ENCODE results near the gene ATIC. TPM values are rescaled to one million over a fixed set of nuclear protein-coding genes. Genes with fewer than 3 reads are reported as not detected.
"Not testable (repeated sequence)": the region's sequence is repeated elsewhere in the genome, so short reads cannot be mapped to it uniquely, and the experiment has no call there.

ATIC gene
- total RNA-seq, 2 experiments from 2014 or later, result 281 to 305 TPM

DNA sequence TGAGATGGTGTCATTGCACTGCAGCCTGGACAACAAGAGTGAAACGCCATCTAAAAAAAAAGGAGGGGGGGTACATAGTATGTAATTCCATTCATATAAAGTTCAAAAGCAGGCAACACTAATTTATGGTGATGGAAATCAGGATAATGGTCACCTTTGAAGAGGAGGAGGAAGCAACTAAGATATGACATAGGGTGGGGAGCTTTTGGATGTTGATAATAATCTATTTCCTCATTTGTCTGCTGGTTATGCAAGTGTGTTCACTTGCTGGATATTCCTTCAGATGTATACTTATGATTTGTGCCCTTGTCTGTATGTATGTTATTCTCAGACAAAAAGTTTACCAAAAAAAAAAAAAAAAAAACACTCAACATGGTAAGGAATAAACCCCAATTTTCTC lies 28.6 kb upstream of the ATIC start:
- intact Hi-C loops (cut with micrococcal nuclease), result no loop called here
- no peaks in the 10 kb centered on the region for H3K27me3 Mint-ChIP-seq (ENCODE audit: low read depth)
- DNase-seq, result no peak
- H3K4me1 Mint-ChIP-seq (ENCODE audit: low read depth), result no peaks in the 10 kb centered on the region
- no peaks in the 10 kb centered on the region for H3K9me3 Mint-ChIP-seq
- H3K4me3 Mint-ChIP-seq, result no peak overlapping the region
- CTCF ChIA-PET, result interaction anchor here (1.5 kb wide), 1 partner anchor 13 kb away, joined by 7 read pairs; no protein-coding TSS in a partner anchor
- no peak overlapping the region for H3K27ac Mint-ChIP-seq
- no peaks in the 10 kb centered on the region for H3K36me3 Mint-ChIP-seq (ENCODE audit: low read depth)

DNA sequence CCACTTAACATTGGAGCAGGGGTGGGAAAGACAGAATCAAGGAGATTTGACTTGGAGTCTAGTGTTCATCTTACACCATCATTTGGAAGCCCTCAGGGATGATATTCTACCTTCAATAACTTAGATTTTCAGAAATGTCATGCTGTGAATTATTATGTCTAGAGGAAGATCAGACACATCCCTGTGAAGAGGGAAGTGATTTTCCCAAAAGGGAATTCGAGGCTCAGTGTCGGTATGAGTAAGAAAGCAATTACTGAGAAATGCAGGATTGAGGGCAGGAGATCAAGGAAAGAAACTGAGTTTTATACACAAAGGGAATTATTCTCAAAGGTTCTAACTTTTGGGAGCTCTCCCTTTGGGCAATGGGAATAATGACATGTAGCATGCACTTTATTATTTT lies 25.6 kb upstream of the ATIC start:
- intact Hi-C loops (cut with micrococcal nuclease), result no loop called here
- Mint-ChIP-seq H3K27me3 (ENCODE audit: low read depth) (no peaks in the 10 kb centered on the region), H3K9me3 (no peaks in the 10 kb centered on the region), H3K36me3 (ENCODE audit: low read depth) (no peaks in the 10 kb centered on the region), H3K27ac (no peak overlapping the region), H3K4me1 (ENCODE audit: low read depth) (no peaks in the 10 kb centered on the region), H3K4me3 (no peak overlapping the region)
- no peak for DNase-seq
- CTCF ChIA-PET, result no interaction called here

- Mint-ChIP-seq H3K4me1 (ENCODE audit: low read depth) (no peaks in the 10 kb centered on the region), H3K36me3 (ENCODE audit: low read depth) (no peaks in the 10 kb centered on the region), H3K27me3 (ENCODE audit: low read depth) (no peaks in the 10 kb centered on the region), H3K4me3 (no peak overlapping the region), H3K27ac (no peak overlapping the region), H3K9me3 (no peaks in the 10 kb centered on the region)
- intact Hi-C loops (cut with micrococcal nuclease), result no loop called here
- no peak for DNase-seq
- CTCF ChIA-PET, result interaction anchor here (0.5 kb wide), 1 partner anchor 1571 kb away, joined by 3 read pairs; no protein-coding TSS in a partner anchor
Observed at GRCh38 chr2:215288112-215288815, 23.6 kb upstream of the ATIC start.

- DNase-seq, result no peak
- H3K36me3 Mint-ChIP-seq (ENCODE audit: low read depth), result no peaks in the 10 kb centered on the region
- CTCF ChIA-PET, result interaction anchor here (0.7 kb wide), 1 partner anchor 20 kb away, joined by 3 read pairs; no protein-coding TSS in a partner anchor
- no peaks in the 10 kb centered on the region for H3K27me3 Mint-ChIP-seq (ENCODE audit: low read depth)
- H3K27ac Mint-ChIP-seq, result no peak overlapping the region
- no peaks in the 10 kb centered on the region for H3K9me3 Mint-ChIP-seq
- H3K4me1 Mint-ChIP-seq (ENCODE audit: low read depth), result no peaks in the 10 kb centered on the region
- no peak overlapping the region for H3K4me3 Mint-ChIP-seq
- intact Hi-C loops (cut with micrococcal nuclease), result no loop called here
Observed at GRCh38 chr2:215290980-215291599, 20.8 kb upstream of the ATIC start.

GRCh38 chr2:215293879-215294278 lies 18.0 kb upstream of the ATIC start:
- Mint-ChIP-seq H3K27ac (no peak overlapping the region), H3K27me3 (ENCODE audit: low read depth) (no peaks in the 10 kb centered on the region), H3K4me3 (no peak overlapping the region), H3K36me3 (ENCODE audit: low read depth) (no peaks in the 10 kb centered on the region), H3K9me3 (peaks cover 1% of the 10 kb centered on the region), H3K4me1 (ENCODE audit: low read depth) (no peaks in the 10 kb centered on the region)
- DNase-seq, result no peak
- intact Hi-C loops (cut with micrococcal nuclease), result no loop called here
- CTCF ChIA-PET, result interaction anchor here (1.0 kb wide), 1 partner anchor 15 kb away, joined by 4 read pairs; no protein-coding TSS in a partner anchor

GRCh38 chr2:215299337-215299859 lies 12.5 kb upstream of the ATIC start:
- intact Hi-C loops (cut with micrococcal nuclease), result no loop called here
- no peaks in the 10 kb centered on the region for H3K4me1 Mint-ChIP-seq (ENCODE audit: low read depth)
- H3K9me3 Mint-ChIP-seq, result peaks cover 6% of the 10 kb centered on the region
- H3K27ac Mint-ChIP-seq, result no peak overlapping the region
- H3K36me3 Mint-ChIP-seq (ENCODE audit: low read depth), result no peaks in the 10 kb centered on the region
- H3K27me3 Mint-ChIP-seq (ENCODE audit: low read depth), result no peaks in the 10 kb centered on the region
- H3K4me3 Mint-ChIP-seq, result no peak overlapping the region
- no peak for DNase-seq
- CTCF ChIA-PET, result interaction anchor here (0.6 kb wide), 1 partner anchor 77 kb away, joined by 3 read pairs; no protein-coding TSS in a partner anchor

DNA sequence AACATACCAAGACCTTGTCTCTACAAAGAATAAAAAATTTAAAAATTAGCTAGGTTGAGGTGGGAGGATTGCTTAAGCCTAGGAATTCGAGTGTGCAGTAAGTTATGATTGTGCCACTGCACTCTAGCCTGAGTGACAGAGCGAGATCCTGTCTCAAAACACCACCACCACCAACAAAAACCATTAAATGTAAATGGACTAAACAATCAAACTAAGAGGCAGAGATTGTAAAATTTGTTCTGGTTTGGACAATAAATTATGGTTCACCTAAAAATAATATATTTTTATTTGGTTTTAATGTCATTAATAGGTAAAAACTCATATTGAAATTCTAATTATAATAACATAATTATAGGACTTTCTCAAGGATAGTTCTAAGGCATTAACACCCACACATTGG lies 9.9 kb upstream of the ATIC start:
- Mint-ChIP-seq H3K27ac (no peak overlapping the region), H3K36me3 (ENCODE audit: low read depth) (no peaks in the 10 kb centered on the region), H3K27me3 (ENCODE audit: low read depth) (no peaks in the 10 kb centered on the region), H3K9me3 (peaks cover 6% of the 10 kb centered on the region), H3K4me3 (no peak overlapping the region), H3K4me1 (ENCODE audit: low read depth) (no peaks in the 10 kb centered on the region)
- intact Hi-C loops (cut with micrococcal nuclease), result no loop called here
- CTCF ChIA-PET, result no interaction called here
- no peak for DNase-seq

DNA sequence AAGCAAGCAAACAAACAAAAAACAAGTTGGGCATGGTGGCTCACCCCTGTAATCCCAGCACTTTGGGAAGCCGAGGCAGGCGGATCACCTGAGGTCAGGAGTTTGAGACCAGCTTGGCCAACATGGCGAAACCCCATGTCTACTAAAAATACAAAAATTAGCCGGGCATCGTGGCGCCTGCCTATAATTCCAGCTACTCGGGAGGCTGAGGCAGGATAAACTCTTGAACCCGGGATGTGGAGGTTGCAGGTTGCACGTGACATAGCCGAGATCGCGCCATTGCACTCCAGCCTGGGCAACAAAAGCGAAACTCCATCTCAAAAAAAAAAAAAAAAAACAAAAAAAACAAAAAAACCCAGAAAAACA lies 617 bp upstream of the ATIC start:
- H3K36me3 Mint-ChIP-seq (ENCODE audit: low read depth), result peaks cover 34% of the 10 kb centered on the region
- H3K27me3 Mint-ChIP-seq (ENCODE audit: low read depth); H3K9me3 Mint-ChIP-seq: not testable (repeated sequence)
- intact Hi-C loops (cut with micrococcal nuclease), result loop anchor here (1.0 to 10.0 kb wide), 6 partner anchors 14 to 798 kb away; partner anchors contain the start of genes BARD1, MREG, PECR and TMEM169
- DNase-seq, result peak; percentile 38
- peak overlapping the region; percentile 81 for H3K27ac Mint-ChIP-seq
- CTCF ChIA-PET, result interaction anchor here (0.6 to 1.3 kb wide), 2 partner anchors 20 to 40 kb away, joined by 4 to 6 read pairs; no protein-coding TSS in a partner anchor
- peaks cover 33% of the 10 kb centered on the region for H3K4me1 Mint-ChIP-seq (ENCODE audit: low read depth)
- H3K4me3 Mint-ChIP-seq, result peak overlapping the region; percentile 77

- Mint-ChIP-seq H3K27me3 (ENCODE audit: low read depth) (no peaks in the 10 kb centered on the region), H3K4me1 (ENCODE audit: low read depth) (peaks cover 43% of the 10 kb centered on the region), H3K9me3 (no peaks in the 10 kb centered on the region), H3K36me3 (ENCODE audit: low read depth) (peaks cover 41% of the 10 kb centered on the region), H3K4me3 (peak overlapping the region; percentile 94), H3K27ac (peak overlapping the region; percentile 90)
- CTCF ChIA-PET, result no interaction called here
- DNase-seq, result no peak
- intact Hi-C loops (cut with micrococcal nuclease), result loop anchor here (2.0 to 10.0 kb wide), 3 partner anchors 122 to 772 kb away; partner anchors contain the start of genes MREG, PECR and TMEM169
Observed at GRCh38 chr2:215313255-215313613, 1.4 kb downstream of the ATIC start.

DNA sequence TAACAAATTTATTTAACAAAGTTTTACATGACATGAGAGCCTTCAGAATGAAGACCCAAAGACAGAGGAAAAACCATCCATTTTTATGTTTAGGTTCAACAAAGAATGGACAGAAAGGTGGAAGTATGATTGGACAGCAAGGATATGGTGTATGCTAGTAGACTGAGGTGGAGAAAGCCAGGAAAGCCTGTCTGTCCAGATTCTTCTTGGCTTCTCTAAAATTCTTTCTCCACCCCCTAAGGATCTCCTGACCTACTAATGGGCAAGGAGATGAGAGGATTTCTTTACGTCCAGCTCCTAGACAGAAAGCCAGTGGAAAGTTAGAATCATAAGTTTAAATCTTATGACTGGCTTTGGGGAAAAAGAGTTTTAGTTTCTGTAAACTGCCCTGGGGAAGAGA lies 3.0 kb downstream of the ATIC start:
- no peaks in the 10 kb centered on the region for H3K27me3 Mint-ChIP-seq (ENCODE audit: low read depth)
- H3K4me3 Mint-ChIP-seq, result no peak overlapping the region
- peaks cover 47% of the 10 kb centered on the region for H3K36me3 Mint-ChIP-seq (ENCODE audit: low read depth)
- no peak for DNase-seq
- peaks cover 45% of the 10 kb centered on the region for H3K4me1 Mint-ChIP-seq (ENCODE audit: low read depth)
- intact Hi-C loops (cut with micrococcal nuclease), result loop anchor here (5.0 to 10.0 kb wide), 2 partner anchors 697 to 770 kb away; partner anchors contain the start of genes MREG, PECR and TMEM169
- no peaks in the 10 kb centered on the region for H3K9me3 Mint-ChIP-seq
- CTCF ChIA-PET, result no interaction called here
- H3K27ac Mint-ChIP-seq, result peak overlapping the region; percentile 3

DNA sequence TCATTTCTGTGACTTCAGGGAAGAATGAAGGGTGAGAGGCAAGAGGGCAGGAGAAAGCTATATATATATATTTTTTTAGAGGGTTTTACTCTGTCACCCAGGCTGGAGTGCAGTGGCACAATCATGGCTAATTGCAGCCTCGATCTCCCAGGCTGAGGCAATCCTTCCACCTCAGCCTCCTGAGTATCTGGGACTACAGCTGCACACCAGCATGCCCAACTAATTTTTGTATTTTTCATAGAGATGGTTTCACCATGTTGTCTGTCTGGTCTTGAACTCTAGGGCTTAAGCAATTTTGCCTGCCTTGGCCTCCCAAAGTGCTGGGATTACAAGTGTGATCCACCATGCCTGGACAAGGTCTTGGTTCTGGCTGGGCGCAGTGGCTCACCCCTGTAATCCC lies 3.4 kb downstream of the ATIC start:
- intact Hi-C loops (cut with micrococcal nuclease), result loop anchor here (10.0 kb wide), 1 partner anchor 770 kb away; the partner anchor contains the start of genes PECR and TMEM169
- H3K36me3 Mint-ChIP-seq (ENCODE audit: low read depth), result peaks cover 50% of the 10 kb centered on the region
- peaks cover 46% of the 10 kb centered on the region for H3K4me1 Mint-ChIP-seq (ENCODE audit: low read depth)
- no peak for DNase-seq
- CTCF ChIA-PET, result no interaction called here
- no peaks in the 10 kb centered on the region for H3K27me3 Mint-ChIP-seq (ENCODE audit: low read depth)
- H3K4me3 Mint-ChIP-seq, result no peak overlapping the region
- H3K9me3 Mint-ChIP-seq, result no peaks in the 10 kb centered on the region
- H3K27ac Mint-ChIP-seq, result peak overlapping the region; percentile 3

DNA sequence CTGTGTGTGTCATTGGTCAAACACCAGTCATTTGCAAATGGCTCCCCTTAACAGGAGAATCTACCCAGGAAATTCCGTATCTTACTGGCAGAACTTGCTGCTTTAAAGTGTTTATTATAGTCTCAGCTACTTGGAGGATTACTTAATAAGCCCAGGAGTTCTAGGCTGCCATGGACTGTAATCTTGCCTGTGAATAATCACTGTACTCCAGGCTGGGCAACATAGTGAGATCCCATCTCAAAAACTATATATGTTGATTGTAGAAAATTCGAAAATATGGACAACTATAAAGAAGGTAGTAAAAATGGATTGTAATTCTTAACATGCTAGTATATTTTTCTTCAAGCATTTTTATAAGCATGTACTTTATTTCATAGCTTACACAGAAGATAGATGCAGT lies 4.5 kb downstream of the ATIC start:
- Mint-ChIP-seq H3K36me3 (ENCODE audit: low read depth) (peaks cover 58% of the 10 kb centered on the region), H3K4me1 (ENCODE audit: low read depth) (peaks cover 49% of the 10 kb centered on the region), H3K27ac (no peak overlapping the region), H3K4me3 (no peak overlapping the region), H3K27me3 (ENCODE audit: low read depth) (no peaks in the 10 kb centered on the region), H3K9me3 (no peaks in the 10 kb centered on the region)
- intact Hi-C loops (cut with micrococcal nuclease), result loop anchor here (10.0 kb wide), 1 partner anchor 768 kb away; the partner anchor contains the start of genes PECR and TMEM169
- CTCF ChIA-PET, result no interaction called here
- DNase-seq, result no peak

Measured in activated naive CD4-positive, alpha-beta T cell treated with anti-CD3 and anti-CD28 coated beads for 36 hours (primary cell).